ENCODE data around the gene ZNF232.

DNA sequence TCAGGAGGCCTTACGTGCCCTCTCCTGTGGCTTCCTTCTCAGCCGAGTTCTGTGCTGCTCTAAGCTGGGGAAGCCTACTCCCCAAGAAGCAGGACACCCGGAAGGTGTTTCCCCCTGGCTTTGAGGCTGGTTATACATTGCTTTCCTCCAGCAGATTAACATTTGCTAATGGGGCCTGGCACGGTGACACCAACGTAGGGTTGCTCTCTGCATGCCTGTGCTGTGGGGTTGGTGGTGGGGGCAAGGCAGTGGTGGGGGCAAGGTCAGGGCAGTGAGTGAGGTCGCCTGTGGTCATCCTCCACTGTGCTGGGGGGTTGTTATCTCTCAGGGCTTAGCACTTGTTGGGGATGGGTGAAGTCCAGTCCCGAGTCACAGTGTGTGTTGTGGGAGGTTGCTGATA lies 8.4 kb upstream of the ZNF232 start:
- TF ChIP-seq, protein P1, sequence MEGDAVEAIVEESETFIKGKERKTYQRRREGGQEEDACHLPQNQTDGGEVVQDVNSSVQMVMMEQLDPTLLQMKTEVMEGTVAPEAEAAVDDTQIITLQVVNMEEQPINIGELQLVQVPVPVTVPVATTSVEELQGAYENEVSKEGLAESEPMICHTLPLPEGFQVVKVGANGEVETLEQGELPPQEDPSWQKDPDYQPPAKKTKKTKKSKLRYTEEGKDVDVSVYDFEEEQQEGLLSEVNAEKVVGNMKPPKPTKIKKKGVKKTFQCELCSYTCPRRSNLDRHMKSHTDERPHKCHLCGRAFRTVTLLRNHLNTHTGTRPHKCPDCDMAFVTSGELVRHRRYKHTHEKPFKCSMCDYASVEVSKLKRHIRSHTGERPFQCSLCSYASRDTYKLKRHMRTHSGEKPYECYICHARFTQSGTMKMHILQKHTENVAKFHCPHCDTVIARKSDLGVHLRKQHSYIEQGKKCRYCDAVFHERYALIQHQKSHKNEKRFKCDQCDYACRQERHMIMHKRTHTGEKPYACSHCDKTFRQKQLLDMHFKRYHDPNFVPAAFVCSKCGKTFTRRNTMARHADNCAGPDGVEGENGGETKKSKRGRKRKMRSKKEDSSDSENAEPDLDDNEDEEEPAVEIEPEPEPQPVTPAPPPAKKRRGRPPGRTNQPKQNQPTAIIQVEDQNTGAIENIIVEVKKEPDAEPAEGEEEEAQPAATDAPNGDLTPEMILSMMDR (IDR thresholded peaks at IDR 0.05; ENCODE audit: insufficient read depth, low read length, poor library complexity, severe bottlenecking), result no peak
- no peak for TF ChIP-seq EZH2phosphoT487 (conservative IDR thresholded peaks at IDR 0.05; ENCODE audit: low read length)
